ENCODE data around the gene ARFGAP2. TPM values are rescaled to one million over a fixed set of nuclear protein-coding genes. Genes with fewer than 3 reads are reported as not detected.

The ARFGAP2 gene
- total and polyA plus RNA-seq, 10 donors: 46.7 to 216 (median 93.6) TPM

DNA sequence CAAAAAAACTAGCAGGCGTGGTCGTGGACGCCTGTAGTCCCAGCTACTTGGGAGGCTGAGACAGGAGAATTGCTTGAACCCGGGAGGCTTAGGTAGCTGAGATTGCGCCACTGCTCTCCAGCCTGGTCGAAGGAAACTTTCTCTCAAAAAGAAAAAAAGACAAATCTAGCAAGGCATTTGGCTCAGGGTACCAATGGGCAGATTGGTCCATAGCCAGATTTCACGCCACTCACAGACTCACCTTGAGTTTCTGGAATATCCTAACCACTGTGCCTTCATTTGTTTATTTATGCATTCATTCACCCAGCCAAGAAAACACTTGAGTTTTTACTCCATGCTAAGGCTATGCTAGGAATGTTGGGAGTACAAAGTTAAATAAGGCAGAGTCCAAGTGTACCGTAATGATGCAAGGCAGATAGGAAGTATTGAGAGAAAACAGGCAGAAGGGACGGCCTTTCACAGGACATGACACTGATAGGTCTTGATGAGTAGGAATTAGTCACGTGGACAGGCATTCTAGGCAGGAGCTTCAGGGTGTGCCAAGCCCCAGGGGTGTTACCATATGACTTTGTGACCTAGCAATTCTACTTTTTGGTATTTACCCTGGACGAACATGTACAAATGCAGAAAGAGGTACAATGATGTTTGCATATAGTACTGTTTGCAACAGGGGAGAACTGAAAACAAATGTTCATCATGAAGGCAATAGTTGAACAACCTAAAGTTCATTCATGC, 12.6 kb upstream of the ARFGAP2 start:
- no peak for DNase-seq
- intact Hi-C loops (cut with DNase I; ENCODE audit: low total_unique reads): no loop called here
- no peak overlapping the region for H3K4me3 ChIP-seq

DNA sequence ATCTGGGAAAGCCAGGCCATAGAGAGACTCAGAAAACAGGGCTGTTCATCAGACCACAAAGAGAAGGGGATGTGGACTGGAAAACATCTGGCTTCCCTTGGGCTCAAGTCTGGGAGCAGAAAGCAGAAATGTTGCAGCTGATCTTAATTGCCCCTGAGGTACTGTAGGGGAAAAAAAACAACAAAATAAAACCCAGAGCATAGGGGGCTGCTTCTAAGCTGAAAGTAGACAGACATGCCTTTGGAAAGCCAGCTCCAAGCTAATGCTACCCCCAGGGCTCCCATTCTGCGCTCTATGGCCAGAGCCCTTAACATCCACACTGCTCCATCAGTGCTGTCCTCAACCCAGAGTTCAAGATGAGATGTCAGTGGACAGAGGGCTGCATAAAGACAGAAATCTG, 11.6 kb upstream of the ARFGAP2 start:
- no peak overlapping the region for H3K27ac ChIP-seq
- H3K4me1 ChIP-seq: peaks cover 14 to 39% (median 29%) of the 10 kb centered on the region in 6 donors
- peaks cover 0 to 60% (median 34%) of the 10 kb centered on the region in 7 donors for H3K27me3 ChIP-seq (replicated peaks in 1 of 7)
- H3K36me3 ChIP-seq: no peaks in the 10 kb centered on the region
- no peak for DNase-seq
- H3K9me3 ChIP-seq: no peaks in the 10 kb centered on the region
- intact Hi-C loops (cut with DNase I; ENCODE audit: low total_unique reads): no loop called here
- TF ChIP-seq POLR2AphosphoS5 (IDR thresholded peaks at IDR 0.05) (no peak), POLR2A (IDR thresholded peaks at IDR 0.05) (no peak)
- TF ChIP-seq, protein P1, sequence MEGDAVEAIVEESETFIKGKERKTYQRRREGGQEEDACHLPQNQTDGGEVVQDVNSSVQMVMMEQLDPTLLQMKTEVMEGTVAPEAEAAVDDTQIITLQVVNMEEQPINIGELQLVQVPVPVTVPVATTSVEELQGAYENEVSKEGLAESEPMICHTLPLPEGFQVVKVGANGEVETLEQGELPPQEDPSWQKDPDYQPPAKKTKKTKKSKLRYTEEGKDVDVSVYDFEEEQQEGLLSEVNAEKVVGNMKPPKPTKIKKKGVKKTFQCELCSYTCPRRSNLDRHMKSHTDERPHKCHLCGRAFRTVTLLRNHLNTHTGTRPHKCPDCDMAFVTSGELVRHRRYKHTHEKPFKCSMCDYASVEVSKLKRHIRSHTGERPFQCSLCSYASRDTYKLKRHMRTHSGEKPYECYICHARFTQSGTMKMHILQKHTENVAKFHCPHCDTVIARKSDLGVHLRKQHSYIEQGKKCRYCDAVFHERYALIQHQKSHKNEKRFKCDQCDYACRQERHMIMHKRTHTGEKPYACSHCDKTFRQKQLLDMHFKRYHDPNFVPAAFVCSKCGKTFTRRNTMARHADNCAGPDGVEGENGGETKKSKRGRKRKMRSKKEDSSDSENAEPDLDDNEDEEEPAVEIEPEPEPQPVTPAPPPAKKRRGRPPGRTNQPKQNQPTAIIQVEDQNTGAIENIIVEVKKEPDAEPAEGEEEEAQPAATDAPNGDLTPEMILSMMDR (IDR thresholded peaks at IDR 0.05 in 8 of 11, conservative IDR thresholded peaks at IDR 0.05 in 3 of 11): no peak
- no peak overlapping the region for H3K4me3 ChIP-seq
- 92 to 100% (median 95%) methylated on average over 1 of the region's 1 CpG for WGBS, 5 donors

More for the DNA sequence above, 12.6 kb upstream of the ARFGAP2 start:
- Histone ChIP-seq H3K9me3 (no peaks in the 10 kb centered on the region), H3K27me3 (replicated peaks in 1 of 7) (peaks cover 0 to 50% (median 34%) of the 10 kb centered on the region in 7 donors), H3K4me1 (peaks cover 14 to 36% (median 29%) of the 10 kb centered on the region in 6 donors), H3K27ac (no peak overlapping the region), H3K36me3 (no peaks in the 10 kb centered on the region)
- TF ChIP-seq POLR2A (IDR thresholded peaks at IDR 0.05): no peak
- no peak for TF ChIP-seq POLR2AphosphoS5 (IDR thresholded peaks at IDR 0.05)
- TF ChIP-seq, protein P1 (IDR thresholded peaks at IDR 0.05 in 8 of 11, conservative IDR thresholded peaks at IDR 0.05 in 3 of 11): no peak
- 69 to 87% (median 79%) methylated on average over 11 of the region's 11 CpGs for WGBS, 5 donors

DNA sequence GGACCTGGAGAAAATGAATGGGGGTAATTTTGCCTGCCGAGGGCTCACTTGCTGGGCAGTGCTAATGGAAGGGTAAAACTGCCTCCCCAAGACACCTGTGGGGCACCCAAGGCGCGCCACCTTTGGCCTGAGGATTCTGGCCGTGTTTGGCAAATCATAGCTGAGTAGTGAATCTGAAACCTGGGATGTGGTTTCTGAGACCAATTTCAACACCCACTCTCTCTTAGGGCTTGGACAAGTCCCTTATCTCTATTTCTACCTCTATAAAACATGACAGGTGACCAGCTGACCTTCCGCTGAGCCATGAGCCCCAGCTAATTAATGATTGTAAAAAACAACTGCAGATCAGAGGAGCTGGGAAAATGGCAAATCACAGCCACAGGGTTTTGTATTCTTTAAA, 11.0 kb upstream of the ARFGAP2 start:
- DNase-seq: no peak
- Histone ChIP-seq H3K4me1 (peaks cover 14 to 39% (median 29%) of the 10 kb centered on the region in 6 donors), H3K4me3 (peak overlapping the region in 5 of 8 donors; percentile 59 to 88 (median 63)), H3K27ac (no peak overlapping the region), H3K9me3 (no peaks in the 10 kb centered on the region), H3K36me3 (no peaks in the 10 kb centered on the region), H3K27me3 (replicated peaks in 1 of 7) (peaks cover 0 to 65% (median 34%) of the 10 kb centered on the region in 7 donors)
- intact Hi-C loops (cut with DNase I; ENCODE audit: low total_unique reads): no loop called here
- no peak for TF ChIP-seq POLR2A (IDR thresholded peaks at IDR 0.05)
- TF ChIP-seq, protein P1 (IDR thresholded peaks at IDR 0.05 in 8 of 11, conservative IDR thresholded peaks at IDR 0.05 in 3 of 11): no peak
- TF ChIP-seq POLR2AphosphoS5 (IDR thresholded peaks at IDR 0.05): no peak
- WGBS, 5 donors: 34 to 61% (median 49%) methylated on average over 5 of the region's 5 CpGs
